HG02973 (cell line): ENCODE results near the gene HAGHL.
"Not testable (repeated sequence)": the region's sequence is repeated elsewhere in the genome, so short reads cannot be mapped to it uniquely, and the experiment has no call there.

Experiments
- ATAC-seq: cut with Tn5 transposase; IDR thresholded peaks from one replicate; pipeline ENCODE4 v1.9.1; 2021; ENCODE audit warnings: moderate library complexity; ENCODE audit not compliant: unreplicated experiment

HAGHL gene

DNA sequence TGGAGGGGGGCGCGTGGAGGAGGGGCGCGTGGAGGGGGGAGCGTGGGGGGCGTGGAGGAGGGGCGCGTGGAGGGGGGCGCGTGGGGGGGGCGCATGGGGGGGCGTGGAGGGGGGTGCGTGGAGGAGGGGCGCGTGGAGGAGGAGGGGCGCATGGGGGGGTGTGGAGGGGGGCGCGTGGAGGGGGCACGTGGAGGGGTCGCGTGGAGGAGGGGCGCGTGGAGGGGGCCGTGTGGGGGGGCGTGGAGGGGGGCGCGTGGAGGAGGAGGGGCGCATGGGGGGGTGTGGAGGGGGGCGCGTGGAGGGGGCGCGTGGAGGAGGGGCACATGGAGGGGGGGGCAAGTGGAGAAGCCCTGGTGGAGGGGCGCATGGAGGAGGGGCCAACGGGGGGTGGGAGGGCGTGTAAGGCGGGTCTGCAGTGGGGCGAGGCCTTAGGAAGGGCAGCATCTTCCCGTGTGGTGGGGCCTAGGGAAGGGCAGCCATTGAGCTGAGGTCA, 40.9 kb downstream of the HAGHL start:
- no peak for ATAC-seq

DNA sequence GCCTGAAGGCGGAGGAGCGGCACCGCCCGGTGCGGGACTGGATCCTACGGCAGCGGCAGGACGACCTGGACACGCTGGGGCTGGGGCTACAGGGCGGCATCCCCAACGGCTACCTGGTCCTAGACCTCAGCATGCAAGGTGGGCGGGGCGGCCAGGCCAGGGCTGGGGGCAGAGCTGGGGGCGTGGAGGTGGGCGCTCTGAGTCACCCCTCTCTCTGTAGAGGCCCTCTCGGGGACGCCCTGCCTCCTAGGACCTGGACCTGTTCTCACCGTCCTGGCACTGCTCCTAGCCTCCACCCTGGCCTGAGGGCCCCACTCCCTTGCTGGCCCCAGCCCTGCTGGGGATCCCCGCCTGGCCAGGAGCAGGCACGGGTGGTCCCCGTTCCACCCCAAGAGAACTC, 41.5 kb downstream of the HAGHL start:
- ATAC-seq = no peak

DNA sequence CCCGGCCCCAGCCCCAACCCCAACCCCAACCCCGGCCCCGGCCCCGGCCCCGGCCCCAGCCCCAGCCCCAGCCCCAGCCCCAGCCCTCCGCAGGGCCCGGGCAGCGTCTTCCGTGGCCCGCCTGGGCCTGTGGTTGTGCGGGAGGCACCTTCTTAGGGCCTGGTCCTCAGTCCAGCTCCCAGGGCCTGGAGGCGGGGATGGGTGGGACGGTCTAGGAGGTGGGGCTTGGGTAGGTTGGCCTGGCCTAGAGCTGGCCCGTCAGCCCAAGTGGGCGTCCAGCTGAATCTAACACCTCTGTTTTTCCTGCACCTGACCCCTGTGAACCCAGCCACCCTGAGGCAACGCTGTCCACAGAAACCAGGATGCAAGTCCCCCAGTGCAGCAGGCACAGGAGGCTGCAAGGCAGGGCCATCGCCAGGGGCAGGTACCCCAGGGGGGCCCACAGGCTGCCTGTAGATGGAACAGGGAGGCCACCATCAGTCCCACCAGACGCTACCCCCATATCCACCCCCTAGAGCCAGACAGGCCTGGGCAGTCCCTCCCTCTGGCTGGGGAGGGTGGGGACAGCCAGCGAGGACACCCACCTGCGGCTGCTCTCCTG, 42.4 kb downstream of the HAGHL start:
- ATAC-seq = no peak

DNA sequence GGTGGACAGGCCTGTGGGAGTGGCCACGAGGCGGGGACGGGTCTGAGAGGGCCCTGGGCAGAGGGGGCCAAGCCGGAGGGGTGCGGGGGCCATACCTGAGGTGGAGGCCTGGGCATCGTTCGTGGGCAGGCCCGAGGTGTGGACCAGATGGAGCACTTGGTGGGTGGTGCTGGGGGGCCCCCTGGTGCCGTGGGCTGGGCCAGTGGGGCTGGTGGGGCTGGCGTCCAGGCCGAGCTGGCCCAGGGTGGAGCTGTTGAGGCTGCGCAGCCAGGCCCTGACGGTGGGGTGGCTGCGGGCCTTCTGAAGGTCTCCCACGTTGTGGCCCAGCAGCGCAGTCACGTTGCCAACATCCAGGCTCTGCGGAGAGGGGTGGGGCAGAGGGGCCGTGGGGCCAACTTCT, 43.0 kb downstream of the HAGHL start:
- no peak for ATAC-seq

DNA sequence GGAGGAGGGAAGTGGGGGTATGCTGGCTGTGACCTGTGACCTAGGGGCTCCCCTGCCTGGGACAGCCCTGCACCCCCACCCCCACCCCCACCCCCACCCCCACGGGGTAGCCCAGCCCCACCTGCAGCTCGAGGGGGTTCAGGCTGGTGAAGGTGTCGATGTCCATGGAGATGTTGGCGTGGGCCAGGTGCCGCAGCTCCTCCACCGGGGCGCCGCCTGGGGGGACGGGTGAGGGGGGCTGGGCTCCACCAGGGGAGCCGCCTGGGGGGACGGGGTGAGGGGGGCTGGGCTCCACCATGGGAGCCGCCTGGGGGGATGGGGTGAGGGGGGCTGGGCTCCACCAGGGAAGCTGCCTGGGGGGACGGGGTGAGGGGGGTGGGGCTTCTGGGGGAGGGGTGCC, 43.5 kb downstream of the HAGHL start:
- no peak for ATAC-seq

DNA sequence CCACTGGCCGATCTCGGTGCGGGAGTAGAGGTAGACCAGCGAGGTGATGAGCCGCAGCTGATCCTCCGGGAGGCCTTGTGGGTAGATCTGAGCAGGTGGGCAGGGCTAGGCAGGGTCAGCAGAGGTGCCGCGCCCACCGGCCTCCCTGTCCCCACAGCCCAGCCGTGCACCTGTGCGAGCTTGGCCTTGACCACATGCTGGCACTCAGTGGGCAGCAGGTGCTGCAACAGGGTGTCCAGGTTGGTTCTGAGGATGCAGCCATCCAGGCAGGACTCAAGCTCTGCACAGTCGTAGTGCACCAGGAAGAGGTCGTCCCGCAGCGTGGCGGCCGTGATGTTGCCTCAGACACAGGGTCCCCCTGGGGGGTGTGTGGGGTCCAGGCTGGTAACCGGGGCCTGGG, 46.1 kb downstream of the HAGHL start:
- ATAC-seq = no peak

DNA sequence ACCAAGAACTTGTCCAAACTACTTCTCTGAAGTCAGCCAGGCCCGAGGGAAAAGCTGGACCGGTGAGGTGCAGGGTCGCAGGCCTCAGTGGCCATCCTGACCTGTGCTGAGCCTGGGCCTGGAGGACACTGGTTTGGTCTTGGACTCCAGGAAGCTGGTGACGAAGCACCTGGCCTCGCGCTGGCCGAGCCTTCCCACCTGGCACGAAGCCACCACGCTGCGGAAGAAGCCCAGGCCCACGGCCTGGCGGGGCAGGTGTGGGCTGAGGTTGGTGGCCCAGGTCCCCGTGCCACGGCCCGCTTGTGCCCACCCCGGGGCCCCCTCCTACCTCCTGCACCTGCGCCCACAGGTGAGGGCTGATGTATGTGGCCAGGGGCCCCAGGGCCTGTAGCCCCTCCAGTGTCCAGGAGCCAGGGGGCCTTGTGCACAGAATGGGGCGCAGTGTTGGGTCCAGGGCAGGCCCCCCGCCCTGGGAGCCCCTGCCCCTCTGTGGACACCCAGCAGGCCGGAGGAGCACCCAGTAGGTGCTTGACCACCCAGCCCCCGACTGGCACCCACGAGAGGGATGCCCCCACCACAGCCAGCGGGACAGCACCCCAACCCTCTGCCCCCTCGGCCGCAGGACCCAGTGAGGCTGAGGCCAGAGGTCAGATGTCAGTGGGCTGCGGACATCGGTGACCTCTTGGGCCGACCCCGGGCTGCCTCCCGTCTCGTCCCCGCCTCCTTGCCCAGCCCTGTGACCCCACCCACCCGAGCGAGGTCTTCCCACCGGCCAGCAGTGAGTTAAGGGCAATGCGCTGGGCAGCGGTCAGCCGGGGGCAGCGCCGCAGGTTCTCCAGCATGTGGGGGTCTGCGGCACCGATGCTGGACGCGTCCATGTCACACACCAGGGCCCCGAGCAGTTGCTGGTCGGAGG, 47.4 kb downstream of the HAGHL start:
- no peak for ATAC-seq

DNA sequence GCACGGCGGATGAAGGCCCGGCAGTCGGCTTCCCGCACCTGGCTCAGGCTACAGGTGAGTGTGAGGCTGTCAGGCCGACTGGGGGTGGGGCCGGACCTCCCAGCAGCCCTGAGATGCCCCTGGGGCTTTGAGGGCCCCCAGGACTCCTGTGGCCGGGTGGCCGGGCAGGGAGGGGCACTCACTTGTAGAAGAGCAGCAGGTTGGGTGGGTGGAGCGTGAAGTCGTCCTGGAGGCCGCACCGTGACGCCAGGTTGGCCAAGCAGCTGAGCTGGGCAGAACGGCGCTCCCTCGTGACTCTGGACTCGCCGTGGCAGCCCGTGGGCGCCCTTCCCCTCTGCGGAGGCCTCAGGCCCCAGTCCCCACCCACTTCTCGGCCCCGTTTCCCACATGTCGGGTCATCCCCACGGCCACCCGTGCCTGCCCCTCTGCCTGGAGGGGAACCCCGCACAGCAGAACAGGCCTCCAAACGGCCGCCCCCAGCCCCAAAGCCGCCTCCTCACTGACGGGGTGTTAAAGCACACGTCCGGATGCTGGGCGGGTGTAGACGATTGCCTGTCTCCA, 48.4 kb downstream of the HAGHL start:
- ATAC-seq = no peak

DNA sequence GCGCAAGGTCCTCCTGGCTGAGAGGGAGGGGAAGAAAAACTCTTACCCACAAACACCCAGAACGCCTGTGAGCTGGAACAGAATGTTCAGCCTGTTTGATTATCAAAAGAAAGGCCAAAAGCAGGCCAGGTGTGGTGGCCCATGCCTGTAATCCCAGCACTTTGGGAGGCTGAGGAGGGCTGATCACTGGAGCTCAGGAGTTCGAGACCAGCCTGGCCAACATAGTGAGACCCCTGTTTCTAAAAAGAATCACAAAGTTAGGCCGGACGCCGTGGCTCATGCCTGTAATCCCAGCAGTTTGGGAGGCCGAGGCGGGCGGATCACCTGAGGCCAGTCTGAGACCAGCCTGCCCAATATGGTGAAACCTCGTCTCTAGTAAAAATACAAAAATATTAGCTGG, 49.4 kb downstream of the HAGHL start:
- not testable (repeated sequence) for ATAC-seq

DNA sequence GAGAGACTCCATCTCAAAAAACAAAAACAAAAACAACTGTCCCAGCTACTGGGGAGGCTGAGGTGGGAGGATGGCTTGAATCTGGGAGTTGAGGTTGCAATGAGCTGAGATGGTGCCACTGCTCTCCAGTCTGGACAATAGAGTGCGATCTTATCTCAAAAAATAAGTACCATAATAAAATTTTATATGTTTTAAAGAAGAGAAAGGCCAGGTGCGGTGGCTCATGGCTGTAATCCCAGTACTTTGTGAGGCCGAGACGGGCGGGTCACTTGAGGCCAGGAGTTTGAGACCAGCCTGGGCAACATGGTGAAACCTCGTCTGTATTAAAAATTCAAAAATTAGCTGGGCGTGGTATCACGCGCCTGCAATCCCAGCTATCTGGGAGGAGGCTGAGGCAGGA, 49.9 kb downstream of the HAGHL start:
- no peak for ATAC-seq

DNA sequence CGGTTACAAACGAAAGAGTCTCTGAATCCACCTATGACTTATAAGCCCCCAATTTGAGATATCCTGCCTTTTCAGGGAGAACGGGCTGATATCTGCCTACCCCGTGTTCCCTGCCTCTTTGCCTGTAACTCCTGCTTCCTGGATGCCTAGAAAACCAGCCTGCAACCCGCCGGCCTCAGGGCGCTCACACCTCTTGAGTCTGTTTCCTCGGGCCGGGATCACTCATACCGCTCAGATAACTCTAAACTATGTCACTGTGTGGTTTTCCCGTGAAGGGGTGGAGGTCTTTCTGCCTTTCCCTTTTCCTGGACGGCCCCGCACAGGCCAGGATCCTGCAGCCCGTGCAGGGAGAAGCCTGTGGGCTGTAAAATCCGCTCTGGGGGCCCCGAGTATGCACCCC, 50.9 kb downstream of the HAGHL start:
- ATAC-seq = no peak

DNA sequence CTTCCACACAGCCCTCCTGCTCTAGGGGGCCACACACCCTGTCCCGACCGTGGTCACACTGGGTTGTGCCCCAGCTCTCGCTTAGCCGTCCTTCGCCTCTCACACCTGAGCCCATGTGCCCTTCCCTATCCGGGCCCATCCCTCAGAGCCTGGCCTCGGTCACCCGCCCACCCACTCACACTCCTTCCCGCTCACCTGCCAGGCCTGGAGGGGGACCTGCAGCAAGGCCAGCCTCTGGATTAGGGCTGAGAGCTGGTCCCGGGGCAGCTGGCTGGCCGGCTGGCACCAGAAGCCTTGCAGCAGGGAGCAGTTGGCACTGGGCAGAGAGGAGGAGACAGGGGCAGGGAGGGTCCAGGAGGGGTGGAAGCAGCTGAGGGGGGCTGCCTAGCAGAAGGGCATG, 51.5 kb downstream of the HAGHL start:
- no peak for ATAC-seq

DNA sequence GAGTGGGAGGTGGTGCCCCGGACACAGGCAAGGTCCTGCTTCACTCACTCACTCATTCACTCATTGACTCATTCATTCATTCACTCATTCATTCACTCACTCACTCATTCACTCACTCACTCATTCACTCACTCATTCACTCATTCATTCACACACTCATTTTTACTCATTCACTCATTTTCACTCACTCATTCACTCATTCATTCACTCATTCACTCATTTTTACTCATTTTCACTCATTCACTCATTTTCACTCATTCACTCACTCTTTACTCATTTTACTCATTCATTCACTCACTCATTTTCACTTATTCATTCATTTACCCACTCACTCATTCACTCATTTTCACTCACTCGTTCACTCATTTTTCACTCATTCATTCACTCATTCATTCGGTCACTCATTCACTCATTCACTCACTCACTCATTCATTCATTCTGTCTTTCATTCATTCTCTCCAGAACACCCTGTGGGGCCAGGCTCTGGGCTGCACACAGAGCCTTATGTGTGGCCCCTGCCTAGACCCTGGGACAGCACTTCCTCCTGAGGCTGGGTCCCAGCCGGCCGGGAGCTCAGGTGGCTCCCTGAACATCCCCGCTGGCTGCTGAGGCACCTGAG, 52.1 kb downstream of the HAGHL start:
- no peak for ATAC-seq
